Right atrium auricular region (tissue), 2 donors: Measurements from ENCODE around the gene MPRIP. TPM values are rescaled to one million over a fixed set of nuclear protein-coding genes. Genes with fewer than 3 reads are reported as not detected.

Source experiments
- DNase-seq: peaks from one replicate; pipeline ENCODE4 v3.0.0-alpha.2; 2019; ENCODE audit warnings: low spot score
- H3K27ac ChIP-seq, 2 donors: fragments of 200-600 bp; sonication (generic); 1 replicate in 1 of 2; 2 replicates in 1 of 2; pipeline ENCODE4 v1.5.1; 2016 to 2019
- H3K27me3 ChIP-seq, 2 donors: fragments of 200-600 bp; sonication (generic); one replicate each; pipeline versions ENCODE4 v1.5.1 to v1.6.0; 2017 to 2019
- H3K36me3 ChIP-seq: fragments of 200-600 bp; sonication (generic); one replicate; pipeline ENCODE4 v1.5.1; 2016
- H3K4me1 ChIP-seq, 2 donors: fragments of 200-600 bp; sonication (generic); one replicate each; pipeline versions ENCODE4 v1.5.1 to v1.6.0; 2017 to 2019
- H3K4me3 ChIP-seq, 2 donors: fragments of 200-600 bp; sonication (generic); 1 replicate in 1 of 2; 2 replicates in 1 of 2; pipeline ENCODE4 v1.5.1; 2017 to 2019; ENCODE audit warnings: mild to moderate bottlenecking in 1 of 2, moderate library complexity in 1 of 2
- H3K9me3 ChIP-seq, 2 donors: fragments of 200-600 bp; sonication (generic); one replicate each; pipeline ENCODE4 v1.5.1; 2019
- total RNA-seq, 2 donors: library from RNA; depleted of rRNA; stranded (reverse); fragments of >200 nt; gene quantifications; one replicate each; pipeline ENCODE4 v1.1.0, GENCODE V29; 2016
- TF ChIP-seq, protein P1 (sequence below), 2 donors: fragments of 200-600 bp; sonication (generic); IDR thresholded peaks; one replicate each; pipeline ENCODE4 v1.5.1; 2019; ENCODE audit warnings: antibody characterized with exemption in 2 of 2

MPRIP gene
- total RNA-seq, 2 donors from 2014 or later: 102 to 145 TPM

DNA sequence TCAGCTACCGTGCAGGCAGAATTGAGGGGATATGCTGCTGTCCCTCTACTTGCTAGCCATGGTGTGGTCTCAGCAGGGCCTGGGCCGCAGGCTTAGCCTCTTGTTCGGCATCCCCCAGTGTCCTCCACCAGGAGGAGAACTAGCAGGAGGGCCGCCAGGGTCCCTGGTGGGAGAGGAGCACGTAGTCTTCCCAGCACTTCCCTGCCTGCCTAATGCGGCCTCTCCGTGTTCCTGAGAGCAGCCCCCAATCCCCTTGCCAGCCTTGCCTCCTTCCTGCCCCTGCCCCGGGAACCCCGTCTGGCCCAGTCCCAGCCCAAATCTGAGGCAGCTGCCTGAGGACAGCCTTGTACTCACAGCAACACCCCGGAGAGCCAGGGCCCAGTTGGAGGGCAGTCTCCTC lies 125.7 kb downstream of the MPRIP start:
- no peak overlapping the region for H3K4me3 ChIP-seq
- DNase-seq: no peak
- no peaks in the 10 kb centered on the region for H3K9me3 ChIP-seq
- no peak overlapping the region for H3K27ac ChIP-seq
- H3K4me1 ChIP-seq: peaks cover 0 to 21% of the 10 kb centered on the region in 2 donors
- H3K36me3 ChIP-seq: peaks cover 77% of the 10 kb centered on the region
- TF ChIP-seq, protein P1, sequence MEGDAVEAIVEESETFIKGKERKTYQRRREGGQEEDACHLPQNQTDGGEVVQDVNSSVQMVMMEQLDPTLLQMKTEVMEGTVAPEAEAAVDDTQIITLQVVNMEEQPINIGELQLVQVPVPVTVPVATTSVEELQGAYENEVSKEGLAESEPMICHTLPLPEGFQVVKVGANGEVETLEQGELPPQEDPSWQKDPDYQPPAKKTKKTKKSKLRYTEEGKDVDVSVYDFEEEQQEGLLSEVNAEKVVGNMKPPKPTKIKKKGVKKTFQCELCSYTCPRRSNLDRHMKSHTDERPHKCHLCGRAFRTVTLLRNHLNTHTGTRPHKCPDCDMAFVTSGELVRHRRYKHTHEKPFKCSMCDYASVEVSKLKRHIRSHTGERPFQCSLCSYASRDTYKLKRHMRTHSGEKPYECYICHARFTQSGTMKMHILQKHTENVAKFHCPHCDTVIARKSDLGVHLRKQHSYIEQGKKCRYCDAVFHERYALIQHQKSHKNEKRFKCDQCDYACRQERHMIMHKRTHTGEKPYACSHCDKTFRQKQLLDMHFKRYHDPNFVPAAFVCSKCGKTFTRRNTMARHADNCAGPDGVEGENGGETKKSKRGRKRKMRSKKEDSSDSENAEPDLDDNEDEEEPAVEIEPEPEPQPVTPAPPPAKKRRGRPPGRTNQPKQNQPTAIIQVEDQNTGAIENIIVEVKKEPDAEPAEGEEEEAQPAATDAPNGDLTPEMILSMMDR (IDR thresholded peaks at IDR 0.05): no peak
- H3K27me3 ChIP-seq: no peaks in the 10 kb centered on the region

DNA sequence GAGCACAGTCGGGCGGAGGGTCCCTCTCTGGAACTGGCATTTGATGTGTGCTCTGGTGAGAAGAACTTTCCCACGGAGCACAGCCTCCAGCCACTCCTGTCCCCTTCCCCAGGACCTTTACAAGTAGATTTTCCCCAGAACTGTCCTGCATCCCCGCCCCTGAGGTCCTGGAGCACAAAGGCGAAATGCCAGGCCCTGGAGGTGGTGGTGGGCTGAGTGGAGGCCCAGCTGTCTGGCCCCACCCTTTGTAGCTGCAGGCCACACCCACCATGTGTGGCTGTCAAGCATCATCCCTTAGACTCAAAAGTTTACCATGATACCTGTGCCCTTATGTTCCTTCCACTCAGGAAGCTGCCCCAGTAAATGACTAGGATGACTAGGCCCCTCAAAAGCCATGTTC lies 126.1 kb downstream of the MPRIP start:
- H3K27ac ChIP-seq: no peak overlapping the region
- TF ChIP-seq, protein P1 (IDR thresholded peaks at IDR 0.05): no peak
- DNase-seq: no peak

DNA sequence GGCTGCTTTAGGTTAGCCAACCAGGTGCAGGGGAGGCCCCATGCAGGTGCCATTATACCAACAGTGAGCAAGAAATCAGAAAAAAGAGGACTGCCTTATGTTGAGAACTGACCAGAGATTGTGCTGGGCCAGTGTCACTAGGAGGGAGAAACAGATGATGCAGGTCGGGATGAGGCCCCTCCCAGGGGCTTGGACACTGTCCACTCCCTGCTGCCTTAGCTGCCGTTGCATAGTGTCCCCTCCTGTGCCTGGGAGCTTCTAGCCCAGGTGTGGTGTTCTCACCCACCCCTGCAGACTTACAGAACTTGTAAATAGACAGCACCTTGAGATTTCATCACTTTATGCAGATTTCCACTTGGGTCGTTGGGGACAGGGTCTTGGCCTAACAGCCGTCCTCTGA lies 127.1 kb downstream of the MPRIP start:
- TF ChIP-seq, protein P1 (IDR thresholded peaks at IDR 0.05): no peak
- no peak overlapping the region for H3K4me3 ChIP-seq
- H3K36me3 ChIP-seq: peaks cover 77% of the 10 kb centered on the region
- DNase-seq: no peak
- H3K27me3 ChIP-seq: no peaks in the 10 kb centered on the region
- H3K27ac ChIP-seq: no peak overlapping the region
- no peaks in the 10 kb centered on the region for H3K9me3 ChIP-seq
- peaks cover 0 to 21% of the 10 kb centered on the region in 2 donors for H3K4me1 ChIP-seq

More for the DNA sequence above, 126.1 kb downstream of the MPRIP start:
- H3K4me1 ChIP-seq: peaks cover 0 to 21% of the 10 kb centered on the region in 2 donors
- peaks cover 77% of the 10 kb centered on the region for H3K36me3 ChIP-seq
- no peaks in the 10 kb centered on the region for H3K27me3 ChIP-seq
- H3K4me3 ChIP-seq: no peak overlapping the region
- H3K9me3 ChIP-seq: no peaks in the 10 kb centered on the region

DNA sequence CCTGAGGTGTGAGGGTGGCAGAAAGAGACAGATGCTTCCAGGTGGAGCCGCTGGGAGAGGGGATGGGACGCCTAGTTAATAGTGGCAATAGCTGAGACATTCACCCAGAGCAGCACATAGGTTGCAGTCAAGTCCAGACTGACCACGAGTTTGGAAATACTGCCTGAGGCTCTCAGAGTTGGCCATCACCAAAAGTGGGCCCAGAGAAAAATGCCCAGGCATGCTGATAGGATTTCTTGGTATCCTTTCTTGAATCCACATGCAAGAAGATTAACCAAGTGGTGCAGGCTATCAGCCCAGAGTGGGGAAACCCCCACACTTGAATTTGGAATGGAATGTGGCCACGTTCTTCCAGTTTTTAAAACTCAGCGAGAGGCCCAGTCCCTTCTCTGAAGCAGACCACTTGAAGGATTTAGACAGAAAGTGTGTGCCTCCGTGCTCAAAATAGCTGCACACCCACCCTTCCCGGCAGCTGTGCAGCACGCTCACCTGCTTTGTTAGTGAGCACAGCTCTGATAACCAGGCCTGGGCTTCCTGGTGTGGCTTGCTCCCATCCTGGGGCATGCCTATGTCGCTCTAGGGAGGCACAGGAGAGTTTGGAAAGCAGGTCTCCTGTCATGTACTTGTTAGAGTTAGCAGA lies 128.2 kb downstream of the MPRIP start:
- H3K4me3 ChIP-seq: no peak overlapping the region
- TF ChIP-seq, protein P1 (IDR thresholded peaks at IDR 0.05): no peak
- DNase-seq: no peak

DNA sequence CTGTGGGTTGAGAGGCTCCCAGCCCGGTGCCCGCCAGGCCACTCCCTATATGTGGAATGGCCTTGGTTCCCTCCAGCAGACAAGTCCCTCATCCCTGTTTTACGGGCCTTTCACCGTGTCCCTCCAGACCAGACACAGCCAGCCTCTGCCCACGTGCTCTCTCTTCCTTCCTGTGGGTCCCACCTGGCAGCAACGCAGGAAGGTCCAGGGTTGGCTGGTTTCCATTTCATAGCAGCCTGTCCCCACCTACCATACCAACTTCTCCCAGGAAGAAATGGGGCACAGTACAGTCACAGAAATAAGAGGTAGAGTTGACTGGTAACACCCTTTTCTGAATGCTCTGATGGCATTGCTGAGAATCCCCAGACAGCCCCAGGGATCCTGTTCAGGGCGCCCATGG lies 128.9 kb downstream of the MPRIP start:
- TF ChIP-seq, protein P1 (IDR thresholded peaks at IDR 0.05): no peak
- H3K27ac ChIP-seq: no peak overlapping the region
- no peak for DNase-seq

More for the DNA sequence above, 128.2 kb downstream of the MPRIP start:
- Histone ChIP-seq H3K27ac (no peak overlapping the region), H3K36me3 (peaks cover 77% of the 10 kb centered on the region), H3K4me1 (peaks cover 0 to 21% of the 10 kb centered on the region in 2 donors), H3K27me3 (no peaks in the 10 kb centered on the region), H3K9me3 (no peaks in the 10 kb centered on the region)

More for the DNA sequence above, 128.9 kb downstream of the MPRIP start:
- Histone ChIP-seq H3K36me3 (peaks cover 77% of the 10 kb centered on the region), H3K4me3 (no peak overlapping the region), H3K27me3 (no peaks in the 10 kb centered on the region), H3K9me3 (no peaks in the 10 kb centered on the region), H3K4me1 (peaks cover 0 to 21% of the 10 kb centered on the region in 2 donors)
